Measurements from ENCODE around the gene GPR151. TPM values are rescaled to one million over a fixed set of nuclear protein-coding genes. Genes with fewer than 3 reads are reported as not detected.

The GPR151 gene
- polyA plus RNA-seq, 2 of the 4 experiments (the other 2 are of a cell fraction), result not detected

GRCh38 chr5:146494656-146495055 lies 21.3 kb downstream of the GPR151 start:
- ChIA-PET POLR2A (no interaction called here), CTCF (no interaction called here)
- no peak overlapping the region for H3K27ac ChIP-seq
- H3K9me3 ChIP-seq, result no peaks in the 10 kb centered on the region
- 79% methylated on average over 2 of the region's 2 CpGs for WGBS (ENCODE audit: missing lambda C conversion rate)
- H3K4me3 ChIP-seq, result no peak overlapping the region
- no peak for TF ChIP-seq BHLHE40 (IDR thresholded peaks at IDR 0.05; ENCODE audit: low read depth, low read length)
- TF ChIP-seq NPAS2 (CRISPR knock-in tag; IDR thresholded peaks at IDR 0.05; ENCODE audit: borderline replicate concordance), result no peak
- no peak for TF ChIP-seq ATOH8 (CRISPR knock-in tag; IDR thresholded peaks at IDR 0.05; ENCODE audit: low read depth)
- no peak for TF ChIP-seq FOXS1 (CRISPR knock-in tag; IDR thresholded peaks at IDR 0.05)
- TF ChIP-seq CBX8 (IDR thresholded peaks at IDR 0.05), result no peak
- no peak for TF ChIP-seq CEBPB (IDR thresholded peaks at IDR 0.05)
- TF ChIP-seq MYC (IDR thresholded peaks at IDR 0.05; ENCODE audit: borderline replicate concordance, low read length), result no peak
- TF ChIP-seq CHD2 (IDR thresholded peaks at IDR 0.05; ENCODE audit: low read length, partially characterized antibody), result no peak
- TF ChIP-seq NFE2L2 (conservative IDR thresholded peaks at IDR 0.05; ENCODE audit: low read length), result no peak
- no peak for TF ChIP-seq CBX2 (IDR thresholded peaks at IDR 0.05; ENCODE audit: borderline replicate concordance, low read depth)
- no peak for TF ChIP-seq CTCF (IDR thresholded peaks at IDR 0.05)
- TF ChIP-seq GATA3 (IDR thresholded peaks at IDR 0.05; ENCODE audit: borderline replicate concordance), result no peak
- no peak for TF ChIP-seq RAD21 (conservative IDR thresholded peaks at IDR 0.05 in 1 of 2, IDR thresholded peaks at IDR 0.05 in 1 of 2)
- no peak for TF ChIP-seq NR3C1 (IDR thresholded peaks at IDR 0.05)
- no peak for TF ChIP-seq E2F6 (IDR thresholded peaks at IDR 0.05; ENCODE audit: borderline replicate concordance, low read depth)
- TF ChIP-seq EHF (CRISPR knock-in tag; IDR thresholded peaks at IDR 0.05), result no peak
- no peak for TF ChIP-seq MAFK (IDR thresholded peaks at IDR 0.05; ENCODE audit: partially characterized antibody)
- no peaks in the 10 kb centered on the region for H3K4me1 ChIP-seq
- DNase-seq (ENCODE audit: low read depth in 1 of 2, low spot score in 1 of 2) (no peak), FAIRE-seq (no peak), ATAC-seq (no peak)
- no peak overlapping the region for H3K4me2 ChIP-seq

- TF ChIP-seq BCL3 (IDR thresholded peaks at IDR 0.05) (no peak), GATA3 (IDR thresholded peaks at IDR 0.05; ENCODE audit: borderline replicate concordance) (no peak), CBX8 (IDR thresholded peaks at IDR 0.05) (no peak), CEBPB (IDR thresholded peaks at IDR 0.05) (no peak), POLR2AphosphoS2 (conservative IDR thresholded peaks at IDR 0.05; ENCODE audit: low read length) (no peak), ZFP36 (IDR thresholded peaks at IDR 0.05; ENCODE audit: borderline replicate concordance, partially characterized antibody) (no peak), HEYL (CRISPR knock-in tag; IDR thresholded peaks at IDR 0.05) (no peak), CHD2 (IDR thresholded peaks at IDR 0.05; ENCODE audit: low read length, partially characterized antibody) (no peak), FOXS1 (CRISPR knock-in tag; IDR thresholded peaks at IDR 0.05) (no peak), ELK1 (IDR thresholded peaks at IDR 0.05; ENCODE audit: low read depth, low read length) (no peak), TFCP2L1 (CRISPR knock-in tag; IDR thresholded peaks at IDR 0.05) (no peak), PBX3 (IDR thresholded peaks at IDR 0.05) (no peak)
- POLR2A ChIA-PET, result no interaction called here
- no peak overlapping the region for H3K4me3 ChIP-seq
- H3K4me2 ChIP-seq, result no peak overlapping the region
- 90% methylated on average over 3 of the region's 3 CpGs for WGBS (ENCODE audit: missing lambda C conversion rate)
- ATAC-seq, result no peak
- H3K27ac ChIP-seq, result no peak overlapping the region
- no peak for FAIRE-seq
- no peaks in the 10 kb centered on the region for H3K9me3 ChIP-seq
- CTCF ChIA-PET, result interaction anchor here (1.0 to 1.3 kb wide), 2 partner anchors 10 to 43 kb away, joined by 3 read pairs; partner anchors contain the start of gene TCERG1
- H3K4me1 ChIP-seq, result no peaks in the 10 kb centered on the region
- no peak for DNase-seq (ENCODE audit: low read depth in 1 of 2, low spot score in 1 of 2)
These were observed 25.7 kb downstream of the GPR151 start for GRCh38 chr5:146490089-146490843.

All from A549 (cell line).